ENCODE measurements around the gene BRSK2.
"Not testable (repeated sequence)": the region's sequence is repeated elsewhere in the genome, so short reads cannot be mapped to it uniquely, and the experiment has no call there.

Gene BRSK2

DNA sequence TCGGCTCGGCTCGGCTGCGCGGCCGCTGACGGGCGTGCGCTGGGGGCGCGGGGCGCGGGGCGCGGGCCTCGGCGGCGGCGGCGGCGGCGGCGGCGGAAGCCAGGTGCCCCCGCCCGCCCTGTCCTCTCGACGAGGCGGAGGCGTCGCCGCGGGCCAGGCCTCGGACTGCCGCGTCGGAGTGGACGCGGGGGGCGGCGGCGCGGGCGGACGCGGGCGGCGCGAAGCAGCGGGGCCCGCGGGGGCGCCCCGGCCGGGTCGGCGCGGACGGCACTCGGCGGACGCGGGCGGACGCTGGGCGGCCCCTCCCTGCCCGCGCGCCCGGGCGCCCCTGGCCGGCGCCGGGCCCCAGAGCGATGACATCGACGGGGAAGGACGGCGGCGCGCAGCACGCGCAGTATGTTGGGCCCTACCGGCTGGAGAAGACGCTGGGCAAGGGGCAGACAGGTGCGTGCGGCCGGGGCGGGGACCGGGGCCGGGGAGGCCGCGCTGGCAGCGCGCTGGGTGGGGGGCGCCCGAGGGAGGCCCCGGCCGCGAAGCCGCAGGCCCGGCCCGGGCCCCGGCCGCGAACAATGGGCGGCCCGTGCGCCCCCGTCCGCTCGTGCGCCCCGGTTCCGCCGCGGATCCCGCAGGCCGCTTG, at the start of gene BRSK2:
Gene BRSK2, plus strand, starts transcription at position 3 of the 637 bp plus-strand sequence. Its CDS starts 351 bp downstream, at position 354.
- DNase-seq, result no peak

DNA sequence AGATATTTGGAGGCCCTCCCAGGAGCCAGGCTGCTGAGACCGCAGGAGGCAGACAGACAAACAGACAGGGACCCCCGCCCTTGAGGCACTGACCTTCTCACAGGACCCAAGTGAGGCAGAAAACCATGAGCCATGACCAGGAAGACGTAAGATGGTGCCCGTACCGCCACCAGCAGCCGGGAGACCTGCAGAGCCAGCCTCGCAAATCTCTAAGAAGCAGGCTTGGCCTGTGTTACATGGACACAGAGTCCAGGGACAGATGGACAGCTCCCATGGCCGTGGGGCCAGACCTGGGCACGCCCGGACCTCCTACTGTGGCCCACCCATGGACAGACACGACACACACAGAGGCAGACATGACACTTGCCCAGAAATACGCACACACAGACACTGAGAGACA, 49.6 kb upstream of the BRSK2 start:
- DNase-seq, result no peak

DNA sequence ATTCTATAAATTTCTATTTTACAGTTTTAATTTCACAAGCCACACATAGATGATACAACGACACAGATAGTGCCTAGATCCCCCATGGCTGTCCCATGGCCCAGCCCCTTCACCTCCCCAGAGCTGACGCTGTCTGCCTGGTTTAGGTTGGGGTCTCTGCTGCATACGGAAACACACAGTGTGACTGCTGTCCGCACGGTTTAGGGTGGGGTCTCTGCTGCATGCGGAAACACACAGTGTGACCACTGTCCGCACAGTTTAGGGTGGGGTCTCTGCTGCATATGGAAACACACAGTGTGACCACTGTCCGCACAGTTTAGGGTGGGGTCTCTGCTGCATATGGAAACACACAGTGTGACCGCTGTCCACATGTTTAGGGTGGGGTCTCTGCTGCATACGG, 48.5 kb upstream of the BRSK2 start:
- DNase-seq, result not testable (repeated sequence)

DNA sequence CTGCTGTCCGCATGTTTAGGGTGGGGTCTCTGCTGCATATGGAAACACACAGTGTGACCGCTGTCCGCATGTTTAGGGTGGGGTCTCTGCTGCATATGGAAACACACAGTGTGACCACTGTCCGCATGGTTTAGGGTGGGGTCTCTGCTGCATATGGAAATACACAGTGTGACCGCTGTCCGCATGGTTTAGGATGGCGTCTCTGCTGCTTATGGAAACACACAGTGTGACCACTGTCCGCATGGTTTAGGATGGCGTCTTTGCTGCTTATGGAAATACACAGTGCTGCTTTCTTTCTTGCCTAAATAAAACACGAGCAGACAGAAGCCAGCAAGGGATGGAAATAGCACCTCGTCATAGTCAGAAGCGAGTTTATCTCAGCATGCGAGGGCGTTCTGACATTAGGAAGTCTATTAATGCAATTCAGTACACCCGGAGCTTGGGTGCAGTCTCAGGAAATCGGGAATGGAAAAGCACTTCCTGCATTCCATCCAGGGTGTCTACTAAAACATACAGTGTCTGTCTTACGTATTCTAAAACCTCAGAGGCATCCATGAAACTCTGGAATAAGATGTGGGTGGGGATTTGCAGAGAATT, 47.7 kb upstream of the BRSK2 start:
- DNase-seq, result no peak

DNA sequence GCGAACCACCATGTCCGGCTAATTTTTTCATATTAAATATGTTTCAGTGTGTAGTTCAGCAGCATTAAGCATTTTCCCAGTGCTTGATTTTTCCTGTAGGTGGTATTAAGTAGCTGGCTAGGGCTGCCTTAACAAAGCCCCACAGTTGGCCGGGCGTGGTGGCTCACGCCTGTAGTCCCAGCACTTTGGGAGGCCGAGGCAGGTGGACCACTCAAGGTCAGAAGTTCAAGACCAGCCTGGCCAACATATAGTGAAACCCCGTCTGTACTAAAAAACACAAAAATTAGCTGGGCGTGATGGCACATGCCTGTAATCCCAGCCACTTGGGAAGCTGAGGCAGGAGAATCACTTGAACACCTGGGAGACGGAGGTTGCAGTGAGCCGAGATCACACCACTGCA, 46.8 kb upstream of the BRSK2 start:
- no peak for DNase-seq

DNA sequence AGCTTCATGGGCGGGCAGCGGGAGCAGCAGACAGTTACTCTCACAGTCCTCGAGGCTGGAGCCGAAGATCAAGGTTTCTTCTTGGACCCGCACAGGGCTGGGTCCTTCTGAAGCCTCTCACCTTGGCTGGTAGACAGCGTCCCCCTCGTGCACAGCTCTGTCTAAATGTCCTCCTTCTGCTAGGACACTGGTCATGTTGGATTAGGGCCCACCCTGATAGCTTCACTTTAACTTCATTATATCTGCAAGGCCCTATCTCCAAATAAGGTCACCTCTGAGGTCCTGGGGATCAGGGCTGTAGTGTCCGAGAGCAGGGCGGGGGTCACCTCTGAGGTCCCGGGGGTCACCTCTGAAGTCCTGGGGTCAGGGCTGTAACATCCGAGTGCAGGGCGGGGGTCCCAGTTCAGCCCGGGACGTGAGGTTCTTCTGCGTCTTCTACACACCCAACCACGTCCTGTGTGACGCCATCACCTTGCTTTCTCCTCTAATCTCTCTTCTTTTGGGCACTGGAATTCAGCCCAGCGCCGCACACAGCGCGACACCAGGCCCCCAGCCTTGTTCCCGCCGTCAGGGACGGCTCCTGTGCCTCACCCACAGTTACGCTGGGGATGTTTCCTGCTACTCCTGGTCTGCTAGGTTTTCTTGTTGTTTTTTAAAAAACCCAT, 46.2 kb upstream of the BRSK2 start:
- no peak for DNase-seq

DNA sequence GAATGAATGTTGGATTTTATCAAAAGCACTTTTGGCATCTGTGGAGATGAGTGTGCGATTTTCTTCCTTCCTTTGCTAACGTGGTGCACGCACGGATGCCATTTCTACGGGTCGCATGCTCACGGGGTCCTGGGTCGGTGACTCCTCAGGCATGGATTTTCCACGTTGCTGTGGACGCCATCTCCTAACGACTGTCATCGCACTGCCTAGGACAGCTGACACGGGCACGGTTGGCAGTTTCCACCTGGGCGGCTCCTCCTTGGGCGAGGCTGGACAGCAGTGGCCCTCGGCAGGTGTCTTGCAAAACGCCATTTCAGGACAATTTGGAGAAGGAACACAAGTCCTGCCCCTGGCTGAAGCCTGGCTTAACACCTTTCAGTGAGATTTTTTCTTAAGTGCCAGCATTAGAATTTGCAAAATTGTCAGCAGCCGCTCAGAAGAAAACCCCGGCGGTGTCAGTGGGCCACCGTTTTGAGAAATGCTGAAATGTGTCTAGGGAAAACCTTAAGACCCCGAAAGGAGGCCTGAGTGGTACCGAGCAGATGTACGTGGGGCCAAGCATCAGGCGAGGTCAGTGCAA, 45.6 kb upstream of the BRSK2 start:
- no peak for DNase-seq

DNA sequence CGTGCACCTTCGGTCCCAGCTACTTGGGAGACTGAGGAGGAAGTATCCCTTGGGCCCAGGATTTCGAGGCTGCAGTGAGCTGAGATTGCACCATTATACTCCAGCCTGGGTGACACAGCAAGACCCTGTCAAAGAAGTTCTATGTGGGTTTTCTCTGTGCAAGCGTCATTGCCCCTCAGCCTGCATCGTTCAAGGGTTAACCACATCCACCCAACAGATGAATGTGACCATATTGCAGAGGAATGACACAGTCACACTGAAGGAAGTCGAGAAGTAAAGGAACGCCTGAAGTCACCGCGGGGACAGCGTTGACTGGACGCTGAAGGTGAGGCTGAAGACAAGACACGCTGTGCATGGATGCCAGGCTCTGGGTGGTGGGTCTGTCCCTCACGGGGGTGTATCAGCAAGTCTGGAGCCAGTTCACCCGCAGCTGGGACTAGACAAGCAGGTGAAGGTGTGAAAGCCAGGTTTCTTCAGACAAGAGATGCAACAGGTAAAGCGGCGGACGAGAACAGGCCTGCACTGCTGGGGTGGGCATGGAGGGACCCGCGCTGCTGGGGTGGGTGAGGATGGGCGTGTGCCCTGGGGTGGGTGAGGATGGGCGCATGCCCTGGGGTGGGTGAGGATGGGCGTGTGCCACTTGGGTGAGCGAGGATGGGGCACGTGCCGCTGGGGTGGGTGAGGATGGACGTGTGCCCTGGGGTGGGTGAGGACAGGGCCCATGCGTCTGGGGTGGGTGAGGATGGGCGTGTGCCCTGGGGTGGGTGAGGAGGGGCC, 43.8 kb upstream of the BRSK2 start:
- no peak for DNase-seq

DNA sequence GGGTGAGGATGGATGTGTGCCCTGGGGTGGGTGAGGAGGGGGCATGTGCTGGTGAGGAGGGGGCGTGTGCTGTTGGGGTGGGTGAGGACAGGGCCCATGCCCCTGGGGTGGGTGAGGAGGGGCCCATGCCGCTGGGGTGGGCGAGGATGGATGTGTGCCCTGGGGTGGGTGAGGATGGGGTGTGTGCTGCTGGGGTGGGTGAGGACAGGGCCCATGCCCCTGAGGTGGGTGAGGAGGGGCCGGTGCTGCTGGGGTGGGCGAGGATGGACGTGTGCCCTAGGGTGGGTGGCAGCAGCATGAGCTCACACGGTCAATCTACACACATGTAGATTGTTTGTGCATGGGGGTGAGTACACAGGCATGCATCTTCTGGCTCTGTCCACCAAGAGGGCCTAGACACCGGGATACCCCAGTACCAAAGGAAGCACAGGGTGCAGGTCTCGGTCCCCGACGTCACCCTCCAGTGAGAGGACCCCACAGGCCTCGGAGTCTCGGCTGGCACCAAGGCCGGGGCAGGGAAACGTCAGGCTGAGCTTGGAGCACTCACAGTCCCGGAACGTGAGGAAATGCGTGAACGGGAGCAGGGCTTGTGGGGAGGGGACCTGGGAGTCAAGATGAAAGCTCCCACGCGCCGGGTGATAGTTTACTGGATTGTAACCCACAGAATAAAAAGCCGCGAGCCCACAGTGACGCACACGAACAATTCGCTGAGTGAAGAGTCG, 42.9 kb upstream of the BRSK2 start:
- no peak for DNase-seq

DNA sequence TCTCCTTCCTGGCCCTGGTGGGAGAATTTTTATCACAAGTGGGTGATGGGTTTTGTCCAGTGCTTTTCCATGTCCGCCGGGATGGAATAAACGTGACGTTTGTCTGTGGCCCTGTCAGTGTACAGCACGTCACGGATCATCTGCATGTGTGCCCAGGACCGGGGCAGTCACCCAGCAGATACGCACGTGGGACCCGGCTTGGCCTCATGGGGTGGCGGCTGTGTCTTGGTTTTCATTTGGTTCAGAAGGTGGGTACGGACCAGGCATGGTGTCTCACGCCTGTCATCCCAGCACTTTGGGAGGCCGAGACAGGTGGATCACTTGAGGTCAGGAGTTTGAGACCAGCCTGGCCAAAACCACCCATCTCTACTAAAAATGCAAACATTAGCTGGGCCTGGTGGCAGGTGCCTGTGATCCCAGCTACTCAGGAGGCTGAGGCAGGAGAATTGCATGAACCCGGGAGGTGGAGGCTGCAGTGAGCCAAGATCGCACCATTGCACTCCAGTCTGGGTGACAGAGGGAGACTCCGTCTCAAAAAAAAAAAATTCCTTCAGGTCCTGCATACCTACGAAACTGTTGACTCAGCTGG, 42.2 kb upstream of the BRSK2 start:
- not testable (repeated sequence) for DNase-seq

DNA sequence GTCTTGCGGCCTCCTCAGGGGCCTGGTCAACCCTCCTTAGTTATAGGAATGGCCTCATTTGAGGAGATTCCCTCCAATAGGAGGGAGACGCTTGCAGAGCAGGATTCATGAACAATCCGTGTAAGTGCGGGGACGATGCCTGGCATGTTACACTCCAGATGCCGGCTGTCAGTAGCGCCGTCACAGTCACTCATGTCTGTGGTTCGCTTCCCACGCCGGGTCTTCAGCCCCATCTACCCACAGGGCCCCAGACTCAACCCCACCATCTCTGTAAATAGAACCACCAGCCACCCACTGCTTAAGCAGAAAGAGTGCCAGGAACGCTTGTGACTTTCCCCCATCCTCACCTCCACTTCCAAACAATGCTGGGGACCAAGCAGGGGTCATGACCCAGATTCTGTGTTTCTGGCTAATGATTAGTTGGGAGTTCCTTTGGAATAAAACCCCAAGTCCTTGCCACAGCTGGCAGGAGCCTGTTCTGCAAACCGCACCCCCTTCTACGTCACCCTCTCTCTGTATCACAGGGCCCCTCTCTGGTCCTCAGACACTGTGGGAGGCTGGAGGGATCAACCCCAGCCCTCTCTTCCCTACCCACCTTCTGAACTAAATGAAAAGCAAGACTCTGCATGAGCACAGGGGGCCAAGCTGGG, 41.5 kb upstream of the BRSK2 start:
- DNase-seq, result no peak

DNA sequence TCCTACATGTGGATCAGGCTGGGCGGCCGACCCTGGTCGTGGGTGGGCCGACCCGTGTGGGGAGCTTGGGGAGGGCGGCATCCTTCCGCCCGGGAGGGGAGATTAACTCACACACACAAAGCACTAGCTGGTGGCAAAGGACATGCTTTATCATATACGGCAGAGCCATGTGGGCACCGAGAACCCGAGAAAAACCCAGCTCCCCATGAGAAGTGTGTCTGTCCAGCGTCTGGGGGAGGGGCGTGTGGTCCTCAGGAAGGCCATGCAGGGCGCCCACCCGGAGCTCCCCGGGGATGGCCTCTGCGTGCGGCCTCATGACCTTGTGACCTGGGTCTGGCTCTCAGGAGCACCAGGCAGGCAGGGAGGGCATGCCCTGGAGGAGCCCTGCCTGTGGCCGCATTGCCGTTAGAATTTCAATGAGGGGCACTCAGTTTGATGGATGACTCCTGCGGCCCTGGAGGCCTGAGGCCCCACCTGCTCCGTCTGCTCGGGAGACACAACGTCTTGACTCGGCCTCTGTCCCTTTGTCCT, 40.9 kb upstream of the BRSK2 start:
- DNase-seq, result no peak

DNA sequence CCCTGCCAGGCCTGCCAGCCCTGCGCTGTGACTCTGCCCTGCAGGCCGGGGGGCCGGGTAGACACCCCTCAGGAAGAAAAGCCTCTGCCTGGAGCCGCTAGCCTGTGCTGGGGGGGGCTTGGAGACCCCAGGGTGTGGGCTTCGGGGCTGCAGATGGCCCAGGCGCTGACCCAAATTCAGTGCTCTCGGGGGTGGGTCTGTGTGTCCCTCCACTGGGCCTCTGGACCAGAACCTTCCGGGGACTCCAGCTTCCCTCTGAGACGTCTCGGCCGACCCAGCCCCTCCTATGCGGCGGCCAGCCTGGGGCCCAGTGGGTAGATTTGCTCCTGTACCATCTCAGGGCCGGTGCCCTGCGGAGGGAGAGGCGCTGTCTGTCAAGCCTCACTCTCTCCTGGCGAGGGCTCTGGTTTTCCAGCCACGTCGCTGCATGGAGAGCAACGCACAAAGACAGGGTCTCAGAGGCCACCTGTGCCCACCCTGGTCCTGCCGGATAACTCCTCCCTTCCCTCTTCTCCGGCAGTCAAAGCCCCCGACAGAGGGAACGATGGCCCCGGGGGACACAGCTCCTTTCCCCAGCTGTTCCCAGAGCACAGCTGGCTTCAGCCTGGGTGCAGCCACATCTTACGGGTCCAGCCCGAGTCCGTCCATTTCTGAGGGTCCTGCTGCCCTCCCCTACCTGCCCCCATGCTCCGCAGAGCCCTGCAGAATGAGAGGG, 40.2 kb upstream of the BRSK2 start:
- no peak for DNase-seq

DNA sequence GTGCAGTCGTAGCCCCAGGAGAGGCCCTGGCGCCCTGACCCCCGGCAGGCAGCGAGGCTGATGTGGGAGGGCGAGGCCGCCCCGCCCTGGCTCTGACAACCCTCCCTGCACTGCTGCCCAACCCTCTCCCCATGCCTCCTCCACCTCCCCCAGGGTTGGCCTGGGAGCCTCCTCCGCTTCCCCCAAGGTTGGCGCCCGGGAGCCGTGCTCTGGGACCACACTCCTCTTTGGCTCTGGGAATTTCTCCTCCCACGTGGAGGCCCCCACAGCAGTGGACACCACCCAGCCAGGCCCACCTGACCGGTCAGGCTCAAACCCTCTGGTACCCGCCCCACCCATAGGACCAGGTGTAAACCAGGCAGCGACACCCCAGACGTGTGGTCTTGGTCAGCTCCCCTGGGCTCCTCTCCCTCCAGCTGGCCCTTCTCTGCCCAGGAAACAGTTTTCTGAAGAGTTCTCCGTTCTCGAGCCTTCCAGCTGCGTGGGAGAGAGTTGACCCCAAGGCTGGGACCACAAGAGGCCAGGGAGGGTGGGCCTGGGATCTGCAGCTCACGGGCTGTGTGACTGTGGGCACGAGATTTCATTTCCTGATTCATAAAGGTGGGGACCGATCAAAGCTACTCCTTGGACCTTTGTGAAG, 39.5 kb upstream of the BRSK2 start:
- no peak for DNase-seq

DNA sequence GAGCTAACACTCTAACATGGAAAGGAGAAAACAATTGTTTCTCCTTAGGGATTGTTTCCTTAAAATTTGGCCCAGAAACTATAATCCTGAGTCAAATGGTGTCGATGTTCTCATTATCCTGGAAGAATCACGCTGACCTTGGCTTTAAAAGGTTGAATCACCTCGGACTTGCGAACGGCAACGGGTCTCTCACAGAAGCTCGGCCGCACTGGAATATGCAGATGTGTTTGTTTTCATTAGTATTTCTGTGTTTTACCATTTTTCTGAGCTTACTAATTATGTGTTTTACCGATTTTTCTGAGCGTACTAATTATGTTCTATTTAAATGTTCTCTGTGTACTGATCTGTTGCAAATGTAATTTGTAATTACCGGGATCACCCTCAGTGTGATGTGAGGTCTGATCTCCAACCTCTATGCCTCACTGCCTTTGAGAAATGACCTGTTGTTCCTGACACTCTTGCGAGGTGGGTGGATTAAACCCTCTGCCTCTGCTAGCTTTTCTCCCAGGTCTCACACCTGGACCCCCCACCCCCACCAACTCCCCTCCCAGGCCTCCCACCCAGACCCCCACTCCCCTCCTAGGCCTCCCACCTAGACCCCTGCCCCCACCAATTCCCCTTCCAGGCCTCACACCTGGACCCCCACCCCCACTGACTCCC, 38.3 kb upstream of the BRSK2 start:
- no peak for DNase-seq

DNA sequence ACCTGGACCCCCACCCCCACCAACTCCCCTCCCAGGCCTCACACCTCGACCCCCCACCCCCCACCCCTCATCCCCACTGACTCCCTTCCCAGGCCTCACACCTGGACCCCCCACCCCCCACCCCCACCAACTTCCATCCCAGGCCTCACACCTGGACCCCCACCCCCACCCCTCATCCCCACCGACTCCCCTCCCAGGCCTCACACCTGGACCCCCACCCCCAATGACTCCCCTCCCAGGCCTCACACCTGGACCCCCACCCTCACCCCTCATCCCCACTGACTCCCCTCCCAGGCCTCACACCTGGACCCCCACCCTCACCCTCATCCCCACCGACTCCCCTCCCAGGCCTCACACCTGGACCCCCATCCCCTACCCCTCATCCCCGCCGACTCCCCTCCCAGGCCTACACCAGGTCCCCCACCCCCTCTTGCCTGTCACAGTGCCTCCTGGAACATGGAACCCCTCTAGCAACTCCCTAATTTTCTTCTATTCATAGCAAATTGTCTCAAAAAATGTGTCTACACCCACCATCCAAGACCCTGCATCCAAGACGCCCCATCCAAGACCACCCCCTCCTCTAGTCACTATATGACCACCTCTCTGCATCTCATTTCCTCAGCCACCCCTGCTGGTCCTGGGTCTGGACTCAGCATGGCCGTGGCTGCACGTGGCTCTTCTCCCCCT, 36.9 kb upstream of the BRSK2 start:
- no peak for DNase-seq

DNA sequence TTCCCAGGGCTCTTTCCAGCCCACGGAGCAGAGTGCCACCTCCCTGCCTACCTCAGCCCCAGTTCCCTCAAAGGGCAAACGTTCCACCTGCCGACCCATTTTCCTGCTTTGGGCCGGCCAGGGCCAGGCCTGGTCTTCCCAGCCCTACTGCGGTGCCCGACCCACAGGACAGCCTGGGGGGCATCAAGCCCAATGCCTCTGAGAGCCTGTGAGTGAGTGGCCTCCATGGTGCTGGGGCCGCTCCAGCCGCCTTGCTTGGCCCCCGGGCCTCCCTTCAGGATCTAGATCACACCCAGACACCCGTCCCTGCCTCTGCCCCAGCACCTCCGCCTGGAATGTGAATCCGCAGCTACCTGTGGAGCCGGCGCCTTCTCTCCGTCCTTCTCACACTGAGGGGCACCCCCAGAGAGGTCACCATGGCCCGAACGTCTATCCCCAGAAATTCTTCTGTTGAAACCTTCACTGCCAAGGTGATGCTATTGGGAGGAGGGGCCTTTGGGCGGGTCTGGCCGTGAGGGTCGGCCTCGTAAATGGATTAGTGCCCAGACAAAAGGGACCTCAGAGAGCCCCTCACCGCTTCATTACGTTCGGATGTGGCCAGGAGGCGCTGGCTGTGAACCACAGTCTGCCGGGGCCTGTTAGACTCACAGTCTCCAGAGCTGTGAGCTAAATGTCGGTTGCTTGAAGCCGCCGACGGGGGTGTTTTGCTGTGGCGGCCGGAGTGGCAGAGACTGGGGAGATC, 36.2 kb upstream of the BRSK2 start:
- no peak for DNase-seq
